GM12891 (cell line): Measurements from ENCODE around the gene GRM7.

Source experiments
- DNase-seq: peaks from one replicate; pipeline ENCODE4 v3.0.0; 2011; ENCODE audit warnings: low spot score; ENCODE audit not compliant: insufficient read length
- FAIRE-seq: peaks from 2 replicates; lab custom pipeline; 2011; peaks lifted over from hg19 to GRCh38; lab: Jason Lieb, UNC
- PAX5 ChIP-seq: IDR thresholded peaks from 2 replicates; pipeline ENCODE4 v1.6.1; 2011; ENCODE audit warnings: low read length, moderate library complexity, mild to moderate bottlenecking; ENCODE audit not compliant: insufficient read depth, severe bottlenecking
- POLR2A ChIP-seq: IDR thresholded peaks from 2 replicates; pipeline ENCODE4 v1.6.1; 2011; ENCODE audit warnings: low read depth, low read length, control low read depth
- POLR2AphosphoS5 ChIP-seq: IDR thresholded peaks from 2 replicates; pipeline ENCODE4 v1.6.1; 2011; ENCODE audit warnings: low read depth, low read length, control low read depth
- POU2F2 ChIP-seq: IDR thresholded peaks from 2 replicates; pipeline ENCODE4 v1.6.1; 2011; ENCODE audit warnings: low read depth, mild to moderate bottlenecking, control low read depth, low read length, moderate library complexity
- SPI1 ChIP-seq: IDR thresholded peaks from 2 replicates; pipeline ENCODE4 v1.6.1; 2011; ENCODE audit warnings: low read depth, low read length, control low read depth
- TAF1 ChIP-seq: IDR thresholded peaks from 2 replicates; pipeline ENCODE4 v1.6.1; 2011; ENCODE audit warnings: low read depth, low read length, control low read depth

GRM7 gene

DNA sequence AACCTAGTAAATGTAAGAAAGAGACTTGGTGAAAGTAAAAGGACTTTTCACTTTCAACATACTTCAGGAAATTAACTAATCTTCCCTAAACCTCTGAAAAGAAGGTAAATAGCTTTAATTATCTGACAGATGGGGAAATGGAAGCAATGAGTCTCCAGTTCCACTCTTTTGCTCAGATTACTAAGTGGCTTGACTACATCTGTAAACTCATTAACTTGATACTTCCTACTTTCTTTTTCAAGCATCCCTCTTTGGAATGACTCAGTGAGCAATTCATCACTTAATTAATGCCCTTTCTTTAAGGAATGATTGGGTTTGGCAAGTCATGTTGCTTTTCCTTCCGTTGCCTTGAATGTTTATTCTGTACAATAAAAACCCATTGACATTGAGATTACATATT, 234.2 kb downstream of the GRM7 start:
- DNase-seq = no peak
- TF ChIP-seq SPI1 (no peak), POLR2A (no peak), TAF1 (no peak), POLR2AphosphoS5 (no peak), POU2F2 (no peak), PAX5 (no peak)
- FAIRE-seq = no peak

DNA sequence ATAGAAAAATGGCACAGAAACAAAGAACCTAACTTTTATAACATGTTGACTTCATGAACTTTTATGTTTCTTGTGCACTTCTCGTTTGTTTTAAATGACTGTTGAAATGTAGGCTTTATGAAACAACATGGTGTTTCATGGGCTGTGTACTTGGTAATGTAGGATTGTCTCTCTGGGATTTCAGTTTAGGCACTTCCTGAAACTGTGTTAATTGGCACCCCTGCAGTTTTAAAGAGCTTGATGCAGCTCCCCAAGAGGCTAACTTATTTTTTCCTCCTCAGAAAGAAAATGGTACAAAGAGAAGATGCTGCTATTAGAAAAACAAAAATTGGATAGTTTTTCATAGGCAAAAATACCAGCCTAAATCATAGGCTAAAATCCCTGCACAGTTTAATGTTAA, 239.2 kb downstream of the GRM7 start:
- FAIRE-seq (no peak), DNase-seq (no peak)
- no peak for TF ChIP-seq PAX5
- TF ChIP-seq SPI1 = no peak
- no peak for TF ChIP-seq POLR2AphosphoS5
- no peak for TF ChIP-seq POLR2A
- no peak for TF ChIP-seq TAF1
- no peak for TF ChIP-seq POU2F2

DNA sequence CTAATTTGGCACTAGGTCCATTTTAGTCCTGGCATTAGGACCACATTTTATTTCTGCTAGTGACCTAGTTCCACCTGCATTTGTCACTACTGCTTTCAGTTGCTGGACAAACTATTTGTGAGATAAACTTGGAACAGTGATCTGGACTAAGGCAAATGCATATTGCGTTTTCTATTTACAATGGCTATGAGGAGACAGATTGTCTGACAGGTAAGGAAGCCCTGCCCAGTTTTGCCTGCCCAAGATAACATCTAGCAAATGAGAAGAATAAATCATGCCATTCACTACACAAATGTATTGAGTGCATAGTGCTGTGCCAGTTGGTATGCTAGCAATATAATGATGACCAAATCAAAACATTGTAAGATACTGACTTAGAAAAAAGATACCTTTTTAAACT, 245.7 kb downstream of the GRM7 start:
- no peak for DNase-seq
- no peak for FAIRE-seq
- TF ChIP-seq PAX5 (no peak), SPI1 (no peak), POU2F2 (no peak), TAF1 (no peak), POLR2A (no peak), POLR2AphosphoS5 (no peak)

DNA sequence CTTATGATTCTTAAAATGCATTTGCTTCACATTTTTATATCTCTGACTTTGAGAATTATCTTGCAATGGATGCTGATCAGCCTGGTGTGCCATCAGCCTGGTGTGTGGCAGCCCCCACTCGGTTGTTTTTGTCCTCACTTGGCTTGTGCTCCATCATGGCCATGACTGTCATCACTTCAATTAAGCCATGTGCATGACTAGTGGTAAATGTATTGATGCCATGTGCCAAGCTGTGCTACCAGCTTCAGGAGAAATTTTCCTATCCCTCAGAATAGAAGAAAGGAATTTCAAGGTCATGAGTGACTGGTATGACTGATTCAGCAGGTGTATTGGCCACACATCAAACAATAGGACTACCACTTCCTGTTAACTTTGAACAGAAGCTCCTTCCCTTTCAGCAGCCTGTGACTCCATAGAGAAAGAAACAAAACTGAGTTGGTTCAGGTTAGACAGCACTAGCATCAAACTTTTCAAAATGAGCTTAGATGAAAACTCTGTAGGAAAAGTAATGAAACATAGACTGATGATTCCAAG, 251.7 kb downstream of the GRM7 start:
- DNase-seq (no peak), FAIRE-seq (no peak)
- TF ChIP-seq TAF1 (no peak), SPI1 (no peak), POLR2A (no peak), PAX5 (no peak), POU2F2 (no peak), POLR2AphosphoS5 (no peak)

DNA sequence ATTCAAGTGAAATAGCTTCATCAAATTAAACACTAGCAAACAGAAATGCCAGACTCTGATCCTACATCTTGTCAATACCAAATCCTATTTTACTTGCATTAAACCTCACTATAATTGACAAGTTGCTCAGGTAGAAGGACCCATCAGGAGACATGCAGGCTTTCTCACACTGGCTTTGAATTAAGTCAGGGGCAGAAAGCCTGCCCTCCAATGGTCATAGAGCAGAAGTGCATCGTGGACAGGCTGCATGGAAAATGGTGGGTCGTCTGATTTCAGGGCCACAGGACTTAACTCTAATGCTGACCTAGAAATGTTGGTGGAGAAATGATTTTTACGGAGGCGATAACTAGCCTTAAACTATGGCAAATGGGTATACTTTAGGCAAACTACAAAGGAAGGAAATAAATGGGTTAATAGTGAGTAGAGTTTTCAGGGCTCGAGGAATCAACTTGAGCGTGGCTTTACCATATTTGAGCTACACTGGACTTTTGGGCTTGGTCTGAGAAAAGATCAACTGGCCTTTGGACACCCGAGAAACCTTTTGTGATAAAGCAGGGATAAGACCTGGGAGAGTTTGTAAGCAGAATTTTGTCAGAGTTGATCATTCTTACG, 283.9 kb downstream of the GRM7 start:
- no peak for DNase-seq
- peak; percentile 55 for FAIRE-seq
- TF ChIP-seq POLR2AphosphoS5 (no peak), POU2F2 (no peak), SPI1 (no peak), TAF1 (no peak), PAX5 (no peak), POLR2A (no peak)

DNA sequence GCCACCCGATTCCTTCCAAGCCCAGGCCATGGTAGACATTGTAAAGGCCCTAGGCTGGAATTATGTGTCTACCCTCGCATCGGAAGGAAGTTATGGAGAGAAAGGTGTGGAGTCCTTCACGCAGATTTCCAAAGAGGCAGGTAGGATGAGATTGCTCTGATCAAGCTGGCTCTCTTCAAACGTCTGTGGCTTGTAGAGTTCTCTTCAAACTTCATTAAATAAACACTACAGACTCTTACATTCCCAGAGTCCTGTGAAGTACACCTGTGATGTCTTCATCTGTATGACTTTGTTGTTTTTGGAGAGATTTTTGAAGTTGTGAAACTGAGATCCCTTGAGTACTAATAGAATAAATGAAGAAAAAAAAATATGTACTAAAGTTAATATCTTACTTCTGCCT, 285.6 kb downstream of the GRM7 start:
- no peak for DNase-seq
- no peak for FAIRE-seq
- TF ChIP-seq TAF1 (no peak), PAX5 (no peak), POLR2AphosphoS5 (no peak), POU2F2 (no peak), POLR2A (no peak), SPI1 (no peak)

DNA sequence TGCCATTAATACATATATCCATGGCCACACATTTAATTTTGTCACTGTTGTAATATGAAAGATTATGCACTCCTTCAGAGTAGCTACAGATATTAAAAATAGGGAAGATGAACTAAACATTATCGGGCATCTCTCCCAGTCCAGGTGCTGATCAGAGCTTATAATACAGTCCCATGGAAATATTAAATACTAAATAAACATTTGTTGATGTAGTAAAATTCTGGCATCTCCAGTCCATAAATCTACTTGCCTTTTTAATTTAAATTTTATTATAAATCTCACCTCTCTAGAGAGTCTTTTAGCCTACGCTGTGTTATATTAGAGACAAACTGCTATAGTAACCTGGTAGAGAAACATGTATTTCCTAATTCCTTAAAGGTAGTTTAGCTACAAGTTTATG, 297.6 kb downstream of the GRM7 start:
- TF ChIP-seq TAF1 = no peak
- TF ChIP-seq POLR2AphosphoS5 = no peak
- TF ChIP-seq POU2F2 = no peak
- no peak for TF ChIP-seq POLR2A
- FAIRE-seq (no peak), DNase-seq (no peak)

DNA sequence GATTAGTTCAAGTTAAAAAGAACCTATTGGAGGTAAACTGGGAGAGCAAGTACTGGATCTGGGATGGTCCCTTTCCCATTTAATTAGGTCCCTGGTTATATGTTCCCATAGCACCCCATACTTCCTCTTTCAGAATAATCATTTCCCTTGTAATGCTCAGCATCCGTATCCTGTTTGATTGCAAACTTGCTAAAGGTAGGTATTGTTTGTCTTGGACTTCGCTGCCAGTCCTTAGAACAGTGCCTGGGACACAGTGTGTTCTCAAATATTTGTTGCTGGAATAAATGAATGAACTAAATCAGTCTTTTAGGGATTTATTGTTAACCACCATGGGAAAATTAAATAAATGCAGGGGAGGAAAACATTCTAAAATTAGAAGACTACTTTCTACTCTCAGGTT, 299.8 kb downstream of the GRM7 start:
- FAIRE-seq = no peak
- no peak for DNase-seq
- no peak for TF ChIP-seq POLR2AphosphoS5
- TF ChIP-seq POU2F2 = no peak
- no peak for TF ChIP-seq TAF1
- no peak for TF ChIP-seq PAX5
- no peak for TF ChIP-seq SPI1
- TF ChIP-seq POLR2A = no peak

DNA sequence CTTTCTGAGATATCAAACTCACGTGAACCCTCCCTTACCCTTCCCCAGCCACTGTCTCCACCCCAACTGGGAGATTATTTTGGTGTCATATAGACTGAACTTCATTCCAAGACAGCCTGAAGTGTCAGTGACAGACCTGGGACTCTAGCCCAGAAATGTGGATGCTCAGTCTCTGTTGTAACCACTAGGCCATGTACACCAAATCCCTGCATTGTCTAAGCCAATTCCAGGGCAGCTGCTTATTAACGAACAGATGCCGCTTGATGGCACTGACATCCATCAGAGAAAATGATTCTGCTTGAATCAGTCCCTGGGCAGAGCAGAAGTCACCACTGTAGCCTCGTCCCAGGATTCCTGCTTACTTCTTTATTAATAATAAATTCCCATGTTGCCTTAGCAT, 305.5 kb downstream of the GRM7 start:
- DNase-seq (no peak), FAIRE-seq (no peak)
- TF ChIP-seq POLR2A (no peak), SPI1 (no peak), PAX5 (no peak), POU2F2 (no peak), TAF1 (no peak), POLR2AphosphoS5 (no peak)

DNA sequence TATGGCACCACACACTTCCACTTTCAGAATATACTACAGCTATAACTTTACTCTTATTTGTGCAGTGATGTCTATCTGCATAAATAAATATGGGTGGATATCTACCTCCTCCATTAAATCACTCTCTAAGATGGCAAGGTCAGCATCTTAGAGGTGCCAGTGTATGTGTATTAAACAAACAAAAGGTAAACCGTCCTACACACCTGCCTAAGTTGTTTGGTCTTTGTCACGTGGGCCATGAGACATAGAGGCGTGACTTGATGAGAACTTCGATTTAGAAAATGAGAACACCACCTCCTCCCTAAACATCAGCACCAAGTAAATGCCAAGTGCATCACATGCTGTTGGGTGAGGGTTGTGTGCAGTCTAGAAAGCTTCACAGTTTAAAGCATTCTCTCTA, 310.6 kb downstream of the GRM7 start:
- TF ChIP-seq POLR2AphosphoS5 = no peak
- no peak for TF ChIP-seq TAF1
- TF ChIP-seq SPI1 = no peak
- TF ChIP-seq PAX5 = no peak
- no peak for TF ChIP-seq POU2F2
- TF ChIP-seq POLR2A = no peak
- no peak for DNase-seq
- no peak for FAIRE-seq
